ENCODE results near the gene MAOB. TPM values are rescaled to one million over a fixed set of nuclear protein-coding genes. Genes with fewer than 3 reads are reported as not detected.

MAOB gene
- polyA plus RNA-seq, 3 donors, result not detected

DNA sequence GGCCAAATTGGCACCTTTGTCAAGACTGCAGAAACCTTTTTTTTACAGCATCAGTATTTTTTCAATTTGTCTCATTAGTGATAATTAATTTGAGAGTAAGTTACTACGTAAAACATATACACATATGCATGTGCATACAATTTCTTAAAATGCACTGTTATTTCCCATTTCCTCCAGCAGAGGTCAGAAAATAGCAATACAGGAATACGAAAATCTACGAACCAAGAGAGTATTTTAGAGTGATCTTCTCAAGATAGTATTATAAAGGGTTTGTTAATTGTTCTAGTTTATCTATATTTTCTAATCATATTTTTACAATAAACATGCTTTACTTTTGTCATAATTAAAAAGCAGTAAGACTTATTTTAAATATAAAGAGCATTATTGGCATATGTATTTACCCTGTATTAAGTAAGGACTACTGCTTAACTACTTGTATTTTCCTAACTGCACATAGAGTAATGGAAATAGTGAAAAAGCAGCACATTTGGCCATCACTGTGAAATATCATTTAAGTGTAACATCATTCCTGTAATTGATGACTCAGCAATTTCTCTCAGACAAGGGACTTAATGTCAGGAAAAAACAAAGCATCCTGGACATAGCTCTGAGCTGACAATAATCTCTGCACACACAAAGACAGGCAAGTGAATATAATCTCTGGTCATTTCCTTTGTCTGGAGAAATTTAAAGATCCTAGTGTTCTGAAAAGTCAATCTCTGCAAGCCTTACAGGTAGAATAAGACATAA is 45.6 kb downstream of the MAOB start:
- WGBS (ENCODE audit: insufficient coverage), result no CpG with 5 or more reads among the region's 3 CpGs
- peak; percentile 61 for TF ChIP-seq CTCF (IDR thresholded peaks at IDR 0.05)
- no peaks in the 10 kb centered on the region for H3K9me3 ChIP-seq (replicated peaks in 1 of 2; ENCODE audit: control insufficient read depth in 1 of 2, insufficient read depth in 1 of 2, low read length in 2 of 2)
- no peaks in the 10 kb centered on the region for H3K4me1 ChIP-seq (ENCODE audit: control insufficient read depth in 1 of 2, insufficient read depth in 2 of 2, low read length in 2 of 2)
- no peak overlapping the region for H2AFZ ChIP-seq (ENCODE audit: insufficient read depth, low read depth, low read length, poor library complexity, severe bottlenecking)
- H3K36me3 Mint-ChIP-seq, result no peaks in the 10 kb centered on the region
- no peak overlapping the region for H3K9ac ChIP-seq (ENCODE audit: insufficient read depth, low read length, poor library complexity, severe bottlenecking)
- H3K27me3 Mint-ChIP-seq (ENCODE audit: low read depth in 3 of 3), result peaks cover 0 to 5% (median 4%) of the 10 kb centered on the region in 3 donors
- peaks cover 0 to 5% of the 10 kb centered on the region in 2 donors for H3K27me3 ChIP-seq (ENCODE audit: control insufficient read depth in 2 of 2, insufficient read depth in 2 of 2, low read length in 2 of 2)
- no peak overlapping the region for H3K4me3 ChIP-seq (replicated peaks in 1 of 3; ENCODE audit: low read depth in 2 of 3, low read length in 3 of 3)
- DNase-seq, result peak in 1 of 3 donors; percentile 1
- H3K27ac Mint-ChIP-seq, result no peak overlapping the region
- peaks cover 0 to 1% (median 0%) of the 10 kb centered on the region in 7 donors for H3K9me3 Mint-ChIP-seq
- no peak overlapping the region for H3K4me2 ChIP-seq (replicated peaks; ENCODE audit: extremely low read depth, low read length, poor library complexity, severe bottlenecking)
- peaks cover 1% of the 10 kb centered on the region for H3K4me1 Mint-ChIP-seq
- H3K79me2 ChIP-seq (ENCODE audit: insufficient read depth, low read length), result no peaks in the 10 kb centered on the region
- H3K4me3 Mint-ChIP-seq, result no peak overlapping the region
- no peak overlapping the region for H3K27ac ChIP-seq (ENCODE audit: low read depth in 1 of 2, low read length in 2 of 2)
- intact Hi-C loops (cut with micrococcal nuclease), result no loop called here
- H4K20me1 ChIP-seq (ENCODE audit: insufficient read depth, low read length), result no peaks in the 10 kb centered on the region
- no peaks in the 10 kb centered on the region for H3K36me3 ChIP-seq (replicated peaks in 1 of 2; ENCODE audit: control insufficient read depth in 1 of 2, insufficient read depth in 2 of 2, low read length in 2 of 2)

GRCh38 chrX:43835559-43835958 is 46.7 kb downstream of the MAOB start:
- Histone ChIP-seq H3K27ac (ENCODE audit: low read depth in 1 of 2, low read length in 2 of 2) (no peak overlapping the region), H3K79me2 (ENCODE audit: insufficient read depth, low read length) (no peaks in the 10 kb centered on the region), H3K27me3 (ENCODE audit: control insufficient read depth in 2 of 2, insufficient read depth in 2 of 2, low read length in 2 of 2) (peaks cover 0 to 8% of the 10 kb centered on the region in 2 donors), H3K9ac (ENCODE audit: insufficient read depth, low read length, poor library complexity, severe bottlenecking) (no peak overlapping the region), H2AFZ (ENCODE audit: insufficient read depth, low read depth, low read length, poor library complexity, severe bottlenecking) (no peak overlapping the region), H4K20me1 (ENCODE audit: insufficient read depth, low read length) (no peaks in the 10 kb centered on the region), H3K9me3 (replicated peaks in 1 of 2; ENCODE audit: control insufficient read depth in 1 of 2, insufficient read depth in 1 of 2, low read length in 2 of 2) (no peaks in the 10 kb centered on the region), H3K36me3 (replicated peaks in 1 of 2; ENCODE audit: control insufficient read depth in 1 of 2, insufficient read depth in 2 of 2, low read length in 2 of 2) (no peaks in the 10 kb centered on the region), H3K4me1 (ENCODE audit: control insufficient read depth in 1 of 2, insufficient read depth in 2 of 2, low read length in 2 of 2) (no peaks in the 10 kb centered on the region), H3K4me2 (replicated peaks; ENCODE audit: extremely low read depth, low read length, poor library complexity, severe bottlenecking) (no peak overlapping the region), H3K4me3 (replicated peaks in 1 of 3; ENCODE audit: low read depth in 2 of 3, low read length in 3 of 3) (no peak overlapping the region)
- Mint-ChIP-seq H3K36me3 (no peaks in the 10 kb centered on the region), H3K4me1 (peaks cover 1% of the 10 kb centered on the region), H3K27me3 (ENCODE audit: low read depth in 3 of 3) (peaks cover 1 to 3% (median 2%) of the 10 kb centered on the region in 3 donors), H3K4me3 (no peak overlapping the region), H3K27ac (no peak overlapping the region), H3K9me3 (no peaks in the 10 kb centered on the region)
- intact Hi-C loops (cut with micrococcal nuclease), result no loop called here
- TF ChIP-seq CTCF (IDR thresholded peaks at IDR 0.05), result no peak
- no CpG with 5 or more reads among the region's 1 CpG for WGBS (ENCODE audit: insufficient coverage)
- peak in 2 of 3 donors; percentile 4 to 24 for DNase-seq

Data from CD14-positive monocyte (primary cell).